Memory B cell (primary cell): ENCODE results near the gene HNF1A.

ENCODE experiments used
- ATAC-seq: fragments of 150-1000 bp; cut with Tn5 transposase; 2 replicates; pipeline ENCODE4 v1.10.0; 2021; ENCODE audit warnings: low read depth, mild to moderate bottlenecking, moderate library complexity
- DNase-seq, 2 donors: peaks; one replicate each; pipeline ENCODE4 v3.0.0; 2022; ENCODE audit warnings: low spot score in 2 of 2
- H3K27ac Mint-ChIP-seq: one replicate; pipeline ENCODE4 v1.8.0; 2022; ENCODE audit warnings: mild to moderate bottlenecking, moderate library complexity, mixed read lengths
- H3K27me3 Mint-ChIP-seq: one replicate; pipeline ENCODE4 v1.8.0; 2022; ENCODE audit warnings: mixed read lengths
- H3K36me3 Mint-ChIP-seq: one replicate; pipeline ENCODE4 v1.8.0; 2022; ENCODE audit warnings: mild to moderate bottlenecking, mixed read lengths
- H3K4me1 Mint-ChIP-seq: one replicate; pipeline ENCODE4 v1.8.0; 2022; ENCODE audit warnings: mixed read lengths
- H3K4me3 Mint-ChIP-seq: one replicate; pipeline ENCODE4 v1.8.0; 2022; ENCODE audit warnings: mild to moderate bottlenecking, moderate library complexity, mixed read lengths
- H3K9me3 Mint-ChIP-seq: one replicate; pipeline ENCODE4 v1.8.0; 2022; ENCODE audit warnings: mixed read lengths

Gene HNF1A

DNA sequence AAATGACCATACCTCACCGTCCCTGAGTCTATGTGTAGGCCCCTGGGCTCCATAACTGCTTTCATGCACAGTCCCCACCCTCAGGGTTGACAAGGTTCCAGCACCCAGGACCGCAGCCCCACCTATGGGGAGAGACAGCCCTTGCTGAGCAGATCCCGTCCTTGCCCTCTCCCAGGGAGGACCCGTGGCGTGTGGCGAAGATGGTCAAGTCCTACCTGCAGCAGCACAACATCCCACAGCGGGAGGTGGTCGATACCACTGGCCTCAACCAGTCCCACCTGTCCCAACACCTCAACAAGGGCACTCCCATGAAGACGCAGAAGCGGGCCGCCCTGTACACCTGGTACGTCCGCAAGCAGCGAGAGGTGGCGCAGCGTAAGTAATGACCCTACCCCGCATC is 10.3 kb downstream of the HNF1A start:
- peaks cover 3% of the 10 kb centered on the region for H3K4me1 Mint-ChIP-seq
- H3K9me3 Mint-ChIP-seq = peaks cover 3% of the 10 kb centered on the region
- H3K27me3 Mint-ChIP-seq = peaks cover 15% of the 10 kb centered on the region
- no peak overlapping the region for H3K4me3 Mint-ChIP-seq
- DNase-seq (no peak), ATAC-seq (no peak)
- peaks cover 2% of the 10 kb centered on the region for H3K36me3 Mint-ChIP-seq
- no peak overlapping the region for H3K27ac Mint-ChIP-seq

- ATAC-seq (no peak), DNase-seq (no peak)
- Mint-ChIP-seq H3K4me1 (no peaks in the 10 kb centered on the region), H3K27ac (no peak overlapping the region), H3K27me3 (peaks cover 14% of the 10 kb centered on the region), H3K36me3 (peaks cover 2% of the 10 kb centered on the region), H3K9me3 (peaks cover 5% of the 10 kb centered on the region), H3K4me3 (no peak overlapping the region)
These were observed 11.3 kb downstream of the HNF1A start for GRCh38 chr12:120989687-120990086.

DNA sequence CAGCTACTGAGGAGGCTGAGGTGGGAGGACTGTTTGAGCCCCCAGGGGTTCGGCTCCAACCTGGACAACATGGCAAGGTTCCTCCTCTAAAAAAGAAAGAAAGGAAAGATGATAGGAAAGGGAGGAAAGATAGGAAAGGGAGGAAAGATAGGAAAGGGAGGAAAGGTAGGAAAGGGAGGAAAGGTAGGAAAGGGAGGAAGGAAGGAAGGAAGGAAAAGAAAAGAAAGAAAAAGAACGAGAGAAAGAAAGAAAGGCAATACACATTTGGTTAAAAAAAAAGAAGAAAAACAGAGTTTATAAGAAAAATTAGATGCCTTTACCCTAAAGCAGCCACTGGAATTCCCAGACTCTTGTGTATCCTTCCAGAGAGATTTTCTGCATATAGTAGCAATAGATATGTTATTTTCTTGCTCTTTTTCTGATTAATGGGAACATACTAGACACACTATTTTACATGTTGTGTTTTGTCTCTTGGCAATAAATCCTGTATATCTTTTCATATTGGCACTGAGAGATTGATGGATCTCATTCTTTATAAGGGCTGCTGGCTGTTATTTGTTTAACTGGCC is 12.2 kb downstream of the HNF1A start:
- H3K27me3 Mint-ChIP-seq = peaks cover 23% of the 10 kb centered on the region
- peaks cover 6% of the 10 kb centered on the region for H3K36me3 Mint-ChIP-seq
- no peak overlapping the region for H3K4me3 Mint-ChIP-seq
- H3K4me1 Mint-ChIP-seq = no peaks in the 10 kb centered on the region
- no peak for DNase-seq
- no peak for ATAC-seq
- H3K27ac Mint-ChIP-seq = no peak overlapping the region
- peaks cover 14% of the 10 kb centered on the region for H3K9me3 Mint-ChIP-seq

GRCh38 chr12:120991965-120992364 is 13.6 kb downstream of the HNF1A start:
- H3K4me1 Mint-ChIP-seq = no peaks in the 10 kb centered on the region
- DNase-seq (no peak), ATAC-seq (no peak)
- no peak overlapping the region for H3K4me3 Mint-ChIP-seq
- peaks cover 25% of the 10 kb centered on the region for H3K27me3 Mint-ChIP-seq
- H3K27ac Mint-ChIP-seq = no peak overlapping the region
- H3K36me3 Mint-ChIP-seq = peaks cover 8% of the 10 kb centered on the region
- H3K9me3 Mint-ChIP-seq = peaks cover 16% of the 10 kb centered on the region

DNA sequence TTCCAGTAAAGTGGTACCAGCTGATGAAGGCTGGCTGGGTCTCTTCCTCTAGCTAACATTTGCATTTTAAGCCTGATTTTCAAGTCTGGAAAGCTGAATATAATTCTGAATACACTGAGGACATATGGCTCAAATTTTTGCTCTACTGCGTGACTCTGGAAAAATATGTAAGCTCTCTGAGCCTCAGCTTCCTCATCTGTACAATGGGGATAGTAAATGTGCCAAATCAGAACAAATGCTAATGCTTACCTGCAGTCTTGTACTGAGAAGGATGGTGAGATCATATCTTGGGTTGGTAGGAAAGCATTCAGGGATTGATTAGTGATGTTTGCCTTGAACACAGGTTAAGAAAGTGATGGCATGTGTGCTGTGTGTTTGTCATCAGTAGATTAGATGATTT is 14.6 kb downstream of the HNF1A start:
- no peak overlapping the region for H3K4me3 Mint-ChIP-seq
- no peak for ATAC-seq
- H3K27ac Mint-ChIP-seq = no peak overlapping the region

GRCh38 chr12:120993496-120993895 is 15.2 kb downstream of the HNF1A start:
- Mint-ChIP-seq H3K36me3 (peaks cover 6% of the 10 kb centered on the region), H3K9me3 (peaks cover 13% of the 10 kb centered on the region), H3K4me1 (no peaks in the 10 kb centered on the region), H3K4me3 (no peak overlapping the region), H3K27me3 (peaks cover 20% of the 10 kb centered on the region), H3K27ac (no peak overlapping the region)
- ATAC-seq (no peak), DNase-seq (no peak)

More for the DNA sequence above, 14.6 kb downstream of the HNF1A start:
- Mint-ChIP-seq H3K9me3 (peaks cover 16% of the 10 kb centered on the region), H3K4me1 (no peaks in the 10 kb centered on the region), H3K36me3 (peaks cover 8% of the 10 kb centered on the region), H3K27me3 (peaks cover 24% of the 10 kb centered on the region)
- DNase-seq = no peak

DNA sequence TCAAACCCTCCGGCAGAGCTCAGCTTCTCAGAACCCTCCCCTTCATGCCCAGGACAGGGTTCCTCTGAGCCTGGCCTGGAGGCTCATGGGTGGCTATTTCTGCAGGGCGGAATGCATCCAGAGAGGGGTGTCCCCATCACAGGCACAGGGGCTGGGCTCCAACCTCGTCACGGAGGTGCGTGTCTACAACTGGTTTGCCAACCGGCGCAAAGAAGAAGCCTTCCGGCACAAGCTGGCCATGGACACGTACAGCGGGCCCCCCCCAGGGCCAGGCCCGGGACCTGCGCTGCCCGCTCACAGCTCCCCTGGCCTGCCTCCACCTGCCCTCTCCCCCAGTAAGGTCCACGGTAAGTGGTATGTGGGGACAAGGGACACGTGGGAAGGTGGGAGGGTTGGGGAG is 15.7 kb downstream of the HNF1A start:
- no peak overlapping the region for H3K27ac Mint-ChIP-seq
- DNase-seq (no peak), ATAC-seq (no peak)
- H3K4me1 Mint-ChIP-seq = no peaks in the 10 kb centered on the region
- no peak overlapping the region for H3K4me3 Mint-ChIP-seq
- H3K27me3 Mint-ChIP-seq = peaks cover 18% of the 10 kb centered on the region
- H3K9me3 Mint-ChIP-seq = peaks cover 13% of the 10 kb centered on the region
- peaks cover 6% of the 10 kb centered on the region for H3K36me3 Mint-ChIP-seq

DNA sequence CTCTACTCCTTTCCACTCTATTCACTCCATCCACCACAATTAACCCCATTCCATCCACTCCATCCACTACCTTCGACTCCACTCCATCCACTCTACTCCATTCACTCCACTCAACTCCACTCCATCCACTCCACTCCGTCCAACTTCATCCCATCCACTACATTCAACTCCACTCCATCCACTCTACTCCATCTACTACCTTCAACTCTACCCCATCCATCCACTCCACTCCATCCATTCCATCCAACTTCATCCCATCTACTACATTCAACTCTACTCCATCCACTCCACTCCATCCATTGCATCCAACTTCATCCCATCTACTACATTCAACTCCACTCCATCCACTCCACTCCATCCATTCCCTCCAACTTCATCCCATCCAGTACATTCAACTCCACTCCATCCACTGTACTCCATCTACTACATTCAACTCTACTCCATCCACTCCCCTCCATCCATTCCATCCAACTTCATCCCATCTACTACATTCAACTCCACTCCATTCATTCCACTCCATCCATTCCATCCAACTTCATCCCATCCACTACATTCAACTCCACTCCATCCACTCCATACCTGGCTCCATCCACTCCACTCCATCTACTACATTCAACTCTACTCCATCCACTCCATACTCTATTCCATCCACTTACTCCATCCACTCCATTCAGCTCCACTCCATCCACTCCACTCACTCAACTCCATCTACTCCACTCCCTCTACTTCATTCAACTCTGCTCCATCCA is 16.4 kb downstream of the HNF1A start:
- peaks cover 13% of the 10 kb centered on the region for H3K9me3 Mint-ChIP-seq
- no peak overlapping the region for H3K27ac Mint-ChIP-seq
- peaks cover 6% of the 10 kb centered on the region for H3K36me3 Mint-ChIP-seq
- H3K4me1 Mint-ChIP-seq = no peaks in the 10 kb centered on the region
- H3K4me3 Mint-ChIP-seq = no peak overlapping the region
- no peak for ATAC-seq
- peaks cover 18% of the 10 kb centered on the region for H3K27me3 Mint-ChIP-seq
- no peak for DNase-seq

- H3K4me3 Mint-ChIP-seq = no peak overlapping the region
- DNase-seq (no peak), ATAC-seq (no peak)
- H3K4me1 Mint-ChIP-seq = no peaks in the 10 kb centered on the region
- peaks cover 6% of the 10 kb centered on the region for H3K36me3 Mint-ChIP-seq
- H3K9me3 Mint-ChIP-seq = peaks cover 13% of the 10 kb centered on the region
- H3K27me3 Mint-ChIP-seq = peaks cover 18% of the 10 kb centered on the region
- H3K27ac Mint-ChIP-seq = no peak overlapping the region
These were observed 17.9 kb downstream of the HNF1A start for GRCh38 chr12:120996133-120996746.

DNA sequence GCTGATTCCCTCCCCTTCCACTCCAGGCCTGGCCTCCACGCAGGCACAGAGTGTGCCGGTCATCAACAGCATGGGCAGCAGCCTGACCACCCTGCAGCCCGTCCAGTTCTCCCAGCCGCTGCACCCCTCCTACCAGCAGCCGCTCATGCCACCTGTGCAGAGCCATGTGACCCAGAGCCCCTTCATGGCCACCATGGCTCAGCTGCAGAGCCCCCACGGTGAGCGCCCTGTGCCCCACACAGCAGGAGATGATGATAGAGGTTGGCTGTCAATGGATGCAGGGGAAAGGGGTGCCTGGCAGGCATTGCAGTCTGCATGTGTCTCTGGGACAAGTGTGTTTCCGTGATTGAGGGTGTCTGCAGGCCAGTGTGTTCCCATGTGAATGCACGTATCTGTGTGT is 19.1 kb downstream of the HNF1A start:
- Mint-ChIP-seq H3K9me3 (peaks cover 13% of the 10 kb centered on the region), H3K27ac (no peak overlapping the region), H3K27me3 (peaks cover 18% of the 10 kb centered on the region), H3K36me3 (peaks cover 6% of the 10 kb centered on the region), H3K4me1 (no peaks in the 10 kb centered on the region), H3K4me3 (no peak overlapping the region)
- DNase-seq = no peak
- ATAC-seq = no peak

- Mint-ChIP-seq H3K27me3 (peaks cover 18% of the 10 kb centered on the region), H3K4me1 (no peaks in the 10 kb centered on the region), H3K36me3 (peaks cover 6% of the 10 kb centered on the region), H3K9me3 (peaks cover 13% of the 10 kb centered on the region), H3K4me3 (no peak overlapping the region), H3K27ac (no peak overlapping the region)
- ATAC-seq = no peak
- no peak for DNase-seq
These were observed 20.1 kb downstream of the HNF1A start for GRCh38 chr12:120998435-120998834.

GRCh38 chr12:120999191-121000120 is 21.1 kb downstream of the HNF1A start:
- no peak for ATAC-seq
- Mint-ChIP-seq H3K27me3 (peaks cover 16% of the 10 kb centered on the region), H3K4me1 (no peaks in the 10 kb centered on the region), H3K36me3 (peaks cover 10% of the 10 kb centered on the region), H3K4me3 (no peak overlapping the region), H3K27ac (no peak overlapping the region), H3K9me3 (peaks cover 13% of the 10 kb centered on the region)
- DNase-seq = no peak

- DNase-seq (no peak), ATAC-seq (no peak)
- no peaks in the 10 kb centered on the region for H3K4me1 Mint-ChIP-seq
- peaks cover 2% of the 10 kb centered on the region for H3K9me3 Mint-ChIP-seq
- H3K36me3 Mint-ChIP-seq = peaks cover 15% of the 10 kb centered on the region
- no peak overlapping the region for H3K27ac Mint-ChIP-seq
- peaks cover 6% of the 10 kb centered on the region for H3K27me3 Mint-ChIP-seq
- no peak overlapping the region for H3K4me3 Mint-ChIP-seq
These were observed 22.2 kb downstream of the HNF1A start for GRCh38 chr12:121000530-121000929.

GRCh38 chr12:121001060-121001459 is 22.7 kb downstream of the HNF1A start:
- Mint-ChIP-seq H3K27me3 (peaks cover 3% of the 10 kb centered on the region), H3K27ac (no peak overlapping the region), H3K4me3 (no peak overlapping the region), H3K9me3 (no peaks in the 10 kb centered on the region), H3K36me3 (peaks cover 13% of the 10 kb centered on the region), H3K4me1 (no peaks in the 10 kb centered on the region)
- DNase-seq (no peak), ATAC-seq (no peak)
